DOHH2 (cell line): Measurements from ENCODE around the gene SLC16A8.

Experiments
- CTCF ChIP-seq: fragments of 200-600 bp; sonication (generic); IDR thresholded peaks from one replicate; pipeline ENCODE4 v1.5.1; 2014; ENCODE audit warnings: antibody characterized with exemption, mild to moderate bottlenecking, low read depth, low read length; ENCODE audit not compliant: poor library complexity, severe bottlenecking
- EZH2phosphoT487 ChIP-seq: fragments of 200-600 bp; sonication (generic); IDR thresholded peaks from 2 replicates; pipeline ENCODE4 v1.6.1; 2017; ENCODE audit warnings: borderline replicate concordance, mild to moderate bottlenecking, antibody characterized with exemption, low read length, moderate library complexity, mixed read lengths

- TF ChIP-seq CTCF (no peak), EZH2phosphoT487 (no peak)
These were observed 23.0 kb upstream of the SLC16A8 start for GRCh38 chr22:38106814-38107578.
